ENCODE results near the gene ERVK3-1. TPM values are rescaled to one million over a fixed set of nuclear protein-coding genes. Genes with fewer than 3 reads are reported as not detected.
A peak's percentile ranks its signal among the peaks of the same experiment; 100 is the strongest.

Gene ERVK3-1
- total RNA-seq, 4 donors from 2014 or later, result 13.3 to 58.9 (median 36.2) TPM

DNA sequence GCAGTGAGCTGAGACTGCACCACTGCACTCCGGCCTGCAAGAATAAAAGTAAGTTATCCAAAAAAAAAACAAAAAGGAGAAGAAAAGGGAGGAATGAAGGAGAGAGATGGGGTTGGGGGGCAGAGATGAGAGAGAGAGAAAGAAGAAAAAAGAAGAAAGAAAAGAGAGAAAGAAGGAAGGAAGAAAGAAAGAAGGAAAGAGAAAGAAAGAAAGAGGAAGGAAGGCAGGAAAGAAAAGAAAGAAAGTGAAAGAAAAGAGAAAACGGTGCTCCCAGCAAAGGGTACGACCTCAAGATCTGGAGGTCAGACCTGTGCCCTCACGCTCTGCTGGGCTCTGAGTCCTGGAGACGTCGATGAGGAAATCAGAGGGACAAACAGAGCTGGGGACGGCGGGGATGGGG, 44.4 kb downstream of the ERVK3-1 start:
- H3K4me1 ChIP-seq, result peaks cover 0 to 26% (median 8%) of the 10 kb centered on the region in 4 donors
- in situ Hi-C loops (cut with MboI; ENCODE audit: low pct_ligation_motif_present in 1 of 4, low pct_unique_long_range_greater_than_20kb in 1 of 4, low sequenced_read_pairs in 3 of 4) (no loop called here), intact Hi-C loops (cut with DNase I; ENCODE audit: low total_unique reads) (no loop called here)
- WGBS, 2 donors (ENCODE audit: low coverage in 1 of 2), result 51 to 52% methylated on average over 5 to 8 of the region's 8 CpGs
- TF ChIP-seq EP300 (IDR thresholded peaks at IDR 0.05; ENCODE audit: low read depth), result no peak
- peaks cover 62% of the 10 kb centered on the region for H3K27me3 ChIP-seq
- H3K4me3 ChIP-seq, result peak overlapping the region in 1 of 4 donors; percentile 29
- DNase-seq, result no peak
- H3K27ac ChIP-seq, result no peak overlapping the region
- H3K9me3 ChIP-seq, result no peaks in the 10 kb centered on the region
- no peaks in the 10 kb centered on the region for H3K36me3 ChIP-seq

DNA sequence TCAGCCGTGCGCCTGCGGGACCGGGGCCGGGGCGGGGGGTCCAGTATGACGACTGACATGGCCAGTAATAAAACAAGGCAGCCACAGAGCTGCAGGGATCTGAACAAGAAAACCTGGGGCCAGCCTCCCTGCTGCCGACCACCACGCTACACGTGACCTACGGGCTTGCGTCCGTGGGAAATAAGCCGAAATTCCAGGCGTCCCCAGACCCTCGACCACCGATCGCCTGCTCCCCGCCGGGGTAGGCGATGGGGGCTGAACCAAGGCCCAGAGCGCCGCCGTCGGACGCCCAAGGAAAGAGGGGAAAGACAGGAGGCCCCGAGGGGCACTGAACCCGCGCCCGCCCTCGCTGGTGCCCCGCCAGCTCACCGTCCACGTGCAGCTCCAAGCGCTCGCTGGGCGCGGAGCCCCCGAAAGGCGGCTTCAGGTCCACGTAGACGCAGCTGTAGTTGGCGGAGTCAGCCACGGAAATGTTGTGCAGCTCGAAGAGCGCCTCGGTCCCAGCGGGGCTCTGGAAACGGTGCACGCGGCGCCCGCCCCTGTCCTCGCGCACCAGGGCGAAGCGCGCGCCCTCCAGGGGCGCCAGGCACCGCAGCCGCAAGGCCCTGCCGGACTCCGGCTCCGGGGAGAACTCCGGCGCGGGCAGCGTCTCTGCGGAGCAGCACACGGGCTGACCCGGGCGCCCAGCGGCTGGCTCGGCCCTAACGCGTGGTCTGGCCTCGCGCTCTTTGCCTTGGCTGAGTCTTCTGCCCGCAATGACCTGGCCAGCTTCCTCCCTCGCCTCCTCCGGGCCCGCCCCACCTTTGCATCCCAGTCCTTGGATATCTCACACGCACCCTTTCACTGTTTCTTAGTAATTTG, 45.1 kb downstream of the ERVK3-1 start:
- intact Hi-C loops (cut with DNase I; ENCODE audit: low total_unique reads) (no loop called here), in situ Hi-C loops (cut with MboI; ENCODE audit: low pct_ligation_motif_present in 1 of 4, low pct_unique_long_range_greater_than_20kb in 1 of 4, low sequenced_read_pairs in 3 of 4) (no loop called here)
- H3K36me3 ChIP-seq, result no peaks in the 10 kb centered on the region
- 61% methylated on average over 40 of the region's 84 CpGs; no CpG with 5 or more reads in 1 of the 2 donors for WGBS, 2 donors (ENCODE audit: low coverage in 1 of 2)
- no peak for TF ChIP-seq EP300 (IDR thresholded peaks at IDR 0.05; ENCODE audit: low read depth)
- TF ChIP-seq POLR2AphosphoS5 (IDR thresholded peaks at IDR 0.05), result no peak
- no peak for TF ChIP-seq POLR2A (IDR thresholded peaks at IDR 0.05)
- TF ChIP-seq, protein P1, sequence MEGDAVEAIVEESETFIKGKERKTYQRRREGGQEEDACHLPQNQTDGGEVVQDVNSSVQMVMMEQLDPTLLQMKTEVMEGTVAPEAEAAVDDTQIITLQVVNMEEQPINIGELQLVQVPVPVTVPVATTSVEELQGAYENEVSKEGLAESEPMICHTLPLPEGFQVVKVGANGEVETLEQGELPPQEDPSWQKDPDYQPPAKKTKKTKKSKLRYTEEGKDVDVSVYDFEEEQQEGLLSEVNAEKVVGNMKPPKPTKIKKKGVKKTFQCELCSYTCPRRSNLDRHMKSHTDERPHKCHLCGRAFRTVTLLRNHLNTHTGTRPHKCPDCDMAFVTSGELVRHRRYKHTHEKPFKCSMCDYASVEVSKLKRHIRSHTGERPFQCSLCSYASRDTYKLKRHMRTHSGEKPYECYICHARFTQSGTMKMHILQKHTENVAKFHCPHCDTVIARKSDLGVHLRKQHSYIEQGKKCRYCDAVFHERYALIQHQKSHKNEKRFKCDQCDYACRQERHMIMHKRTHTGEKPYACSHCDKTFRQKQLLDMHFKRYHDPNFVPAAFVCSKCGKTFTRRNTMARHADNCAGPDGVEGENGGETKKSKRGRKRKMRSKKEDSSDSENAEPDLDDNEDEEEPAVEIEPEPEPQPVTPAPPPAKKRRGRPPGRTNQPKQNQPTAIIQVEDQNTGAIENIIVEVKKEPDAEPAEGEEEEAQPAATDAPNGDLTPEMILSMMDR (IDR thresholded peaks at IDR 0.05), result no peak
- peaks cover 62% of the 10 kb centered on the region for H3K27me3 ChIP-seq
- no peak overlapping the region for H3K27ac ChIP-seq
- no peaks in the 10 kb centered on the region for H3K9me3 ChIP-seq
- H3K4me3 ChIP-seq, result peak overlapping the region in 1 of 4 donors; percentile 29
- no peak for DNase-seq
- peaks cover 0 to 26% (median 8%) of the 10 kb centered on the region in 4 donors for H3K4me1 ChIP-seq

DNA sequence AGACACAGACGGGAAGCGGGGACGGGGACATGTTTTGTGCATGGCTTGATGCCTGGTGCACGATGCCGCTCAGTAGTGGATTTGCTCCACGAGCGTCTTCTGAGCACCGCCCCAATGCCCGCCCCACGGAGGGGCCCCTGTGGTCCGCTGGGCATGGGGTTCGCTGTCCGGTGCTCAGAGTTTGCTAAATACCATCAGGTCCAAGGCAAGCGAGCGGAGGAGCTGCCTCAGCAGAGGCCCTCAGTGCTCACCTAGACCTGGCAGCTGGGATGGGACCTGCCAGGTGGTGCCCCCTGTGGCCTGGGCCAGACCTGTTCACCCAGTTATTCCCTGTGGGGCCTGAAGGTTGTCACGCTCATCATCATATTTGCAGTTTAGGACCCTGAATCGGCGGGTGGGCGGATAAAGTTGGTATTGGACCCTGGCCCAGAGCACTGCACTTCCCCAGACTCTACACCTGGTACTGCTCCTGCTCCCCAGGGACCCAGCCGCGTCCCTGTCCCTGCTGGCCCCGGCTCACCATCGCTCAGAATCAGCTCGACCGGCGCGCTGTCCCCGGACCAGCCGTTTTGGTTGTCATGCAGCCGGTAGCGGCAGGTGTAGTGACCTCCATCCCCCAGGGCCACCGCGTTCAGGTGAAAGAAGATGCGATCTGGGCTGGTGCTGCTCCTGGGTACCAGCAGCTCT, 45.8 kb downstream of the ERVK3-1 start:
- 85% methylated on average over 29 of the region's 34 CpGs; no CpG with 5 or more reads in 1 of the 2 donors for WGBS, 2 donors (ENCODE audit: low coverage in 1 of 2)
- Histone ChIP-seq H3K36me3 (no peaks in the 10 kb centered on the region), H3K4me1 (peaks cover 0 to 26% (median 8%) of the 10 kb centered on the region in 4 donors), H3K4me3 (no peak overlapping the region), H3K27ac (no peak overlapping the region), H3K9me3 (no peaks in the 10 kb centered on the region), H3K27me3 (peaks cover 60% of the 10 kb centered on the region)
- intact Hi-C loops (cut with DNase I; ENCODE audit: low total_unique reads), result no loop called here
- in situ Hi-C loops (cut with MboI; ENCODE audit: low pct_ligation_motif_present in 1 of 4, low pct_unique_long_range_greater_than_20kb in 1 of 4, low sequenced_read_pairs in 3 of 4), result no loop called here
- TF ChIP-seq POLR2A (IDR thresholded peaks at IDR 0.05) (no peak), POLR2AphosphoS5 (IDR thresholded peaks at IDR 0.05) (no peak), EP300 (IDR thresholded peaks at IDR 0.05; ENCODE audit: low read depth) (no peak)
- TF ChIP-seq, protein P1 (IDR thresholded peaks at IDR 0.05), result no peak
- no peak for DNase-seq

DNA sequence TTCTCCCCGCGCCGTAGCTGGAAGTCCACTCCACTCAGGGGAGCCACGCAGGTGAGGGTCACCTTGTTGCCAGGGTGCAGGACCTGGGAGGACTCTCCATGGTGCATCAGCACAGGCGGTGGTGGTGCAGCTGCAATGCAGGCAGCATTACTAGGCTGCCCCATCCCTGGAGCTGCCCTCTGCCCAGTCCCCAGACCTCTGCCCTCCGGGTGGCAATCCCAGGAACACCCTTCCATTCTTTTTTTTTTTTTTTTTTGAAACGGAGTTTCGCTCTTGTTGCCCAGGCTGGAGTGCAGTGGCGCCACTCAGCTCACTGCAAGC, 46.3 kb downstream of the ERVK3-1 start:
- H3K4me1 ChIP-seq, result peaks cover 0 to 28% (median 9%) of the 10 kb centered on the region in 4 donors
- intact Hi-C loops (cut with DNase I; ENCODE audit: low total_unique reads) (no loop called here), in situ Hi-C loops (cut with MboI; ENCODE audit: low pct_ligation_motif_present in 1 of 4, low pct_unique_long_range_greater_than_20kb in 1 of 4, low sequenced_read_pairs in 3 of 4) (no loop called here)
- no peak overlapping the region for H3K27ac ChIP-seq
- 93 to 100% methylated on average over 2 to 8 of the region's 9 CpGs for whole genome bisulfite sequencing, 2 donors (ENCODE audit: low coverage in 1 of 2)
- H3K27me3 ChIP-seq, result peaks cover 60% of the 10 kb centered on the region
- no peaks in the 10 kb centered on the region for H3K36me3 ChIP-seq
- H3K4me3 ChIP-seq, result no peak overlapping the region
- H3K9me3 ChIP-seq, result no peaks in the 10 kb centered on the region
- TF ChIP-seq POLR2AphosphoS5 (IDR thresholded peaks at IDR 0.05) (no peak), EP300 (IDR thresholded peaks at IDR 0.05; ENCODE audit: low read depth) (no peak), POLR2A (IDR thresholded peaks at IDR 0.05) (no peak)
- TF ChIP-seq, protein P1 (IDR thresholded peaks at IDR 0.05), result no peak
- no peak for DNase-seq

Data from transverse colon (tissue), 4 donors.